ENCODE measurements around the gene RNF208. TPM values are rescaled to one million over a fixed set of nuclear protein-coding genes. Genes with fewer than 3 reads are reported as not detected.

RNF208 gene
- total and polyA plus RNA-seq, 9 of the 15 experiments (the other 6 are each of a cell fraction or from before 2014, with no cell fraction given): 0.15 to 6.9 (median 0.50) TPM; not detected in 2

GRCh38 chr9:137254624-137255447 lies 32.8 kb upstream of the RNF208 start, which contains the start of gene NELFB:
Gene NELFB, plus strand, starts transcription at chr9:137255327.
- Histone ChIP-seq H3K9me1 (ENCODE audit: control insufficient read depth, insufficient read depth, low read length) (no peaks in the 10 kb centered on the region), H3K9me3 (replicated peaks; ENCODE audit: control insufficient read depth, insufficient read depth, low read depth, low read length) (no peaks in the 10 kb centered on the region), H3K79me2 (ENCODE audit: control insufficient read depth, insufficient read depth, low read length) (peaks cover 39% of the 10 kb centered on the region), H3K4me1 (replicated peaks in 1 of 2; ENCODE audit: control insufficient read depth in 2 of 2, insufficient read depth in 2 of 2, low read length in 2 of 2) (peaks cover 13 to 68% of the 10 kb centered on the region in 2 experiments), H3K4me3 (peak within 1 kb of the TSS; percentile 100), H2AFZ (ENCODE audit: low read depth, low read length) (peak within 1 kb of the TSS; percentile 91), H3K4me2 (ENCODE audit: insufficient read depth, low read length) (peak within 1 kb of the TSS; percentile 97), H3K36me3 (ENCODE audit: control insufficient read depth, insufficient read depth, low read length) (peaks cover 29% of the 10 kb centered on the region), H3K9ac (ENCODE audit: insufficient read depth in 1 of 2, low read depth in 2 of 2, low read length in 2 of 2) (peak within 1 kb of the TSS; percentile 90 to 95), H3K27ac (ENCODE audit: extremely low read depth, low read depth, low read length) (peak within 1 kb of the TSS; percentile 84), H3K27me3 (ENCODE audit: control insufficient read depth in 2 of 2, insufficient read depth in 2 of 2, low read length in 2 of 2) (no peaks in the 10 kb centered on the region), H4K20me1 (replicated peaks; ENCODE audit: control insufficient read depth, insufficient read depth, low read length) (no peaks in the 10 kb centered on the region; the same call in 1 of the 2 replicates)
- intact Hi-C loops (cut with micrococcal nuclease): loop anchor here (2.0 kb wide), 2 partner anchors 14 to 22 kb away; partner anchors contain the start of genes TOR4A and TUBB4B
- WGBS (ENCODE audit: insufficient coverage, low coverage, missing lambda C conversion rate): under 1% methylated on average over 68 of the region's 105 CpGs
- in situ Hi-C loops (cut with MboI): no loop called here
- FAIRE-seq (peak; percentile 77), ATAC-seq (peak; percentile 82), DNase-seq (ENCODE audit: extremely low read depth in 1 of 4, low spot score in 3 of 4) (peak; percentile 94 to 99 (median 98))
- ChIA-PET CTCF (ENCODE audit: low intra/inter-chr PET ratio) (interaction anchor here (1.1 kb wide), 1 partner anchor 18 kb away, joined by 3 read pairs; no protein-coding TSS in a partner anchor), POLR2A (interaction anchor here (0.6 to 8.3 kb wide), 8 partner anchors 12 to 395 kb away, joined by 3 to 221 read pairs (median 4); partner anchors contain the start of gene TUBB4B)
- BruUV-seq (replicated peaks): TSS peak; percentile 84
- peak; percentile 84 for TF ChIP-seq PCBP1 (IDR thresholded peaks at IDR 0.05; ENCODE audit: low read depth, low read length, poor library complexity, severe bottlenecking)
- peak in 1 of 2 experiments; percentile 67; a peak in 1 of 4 replicates for TF ChIP-seq TRIM24 (IDR thresholded peaks at IDR 0.05)
- no peak for TF ChIP-seq ZNF184 (CRISPR knock-in tag; IDR thresholded peaks at IDR 0.05)
- TF ChIP-seq, protein P1, sequence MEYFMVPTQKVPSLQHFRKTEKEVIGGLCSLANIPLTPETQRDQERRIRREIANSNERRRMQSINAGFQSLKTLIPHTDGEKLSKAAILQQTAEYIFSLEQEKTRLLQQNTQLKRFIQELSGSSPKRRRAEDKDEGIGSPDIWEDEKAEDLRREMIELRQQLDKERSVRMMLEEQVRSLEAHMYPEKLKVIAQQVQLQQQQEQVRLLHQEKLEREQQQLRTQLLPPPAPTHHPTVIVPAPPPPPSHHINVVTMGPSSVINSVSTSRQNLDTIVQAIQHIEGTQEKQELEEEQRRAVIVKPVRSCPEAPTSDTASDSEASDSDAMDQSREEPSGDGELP (CRISPR knock-in tag; IDR thresholded peaks at IDR 0.05; ENCODE audit: borderline replicate concordance): 0 out of 2 replicates have a peak, but pooled peaks have one; percentile 29
- TF ChIP-seq ZBTB49 (CRISPR knock-in tag; IDR thresholded peaks at IDR 0.05; ENCODE audit: borderline replicate concordance): no peak
- TF ChIP-seq TCFL5 (CRISPR knock-in tag; conservative IDR thresholded peaks at IDR 0.05): no peak
- no peak for TF ChIP-seq GATA2 (CRISPR knock-in tag; IDR thresholded peaks at IDR 0.05)
- TF ChIP-seq POLR2AphosphoS5 (IDR thresholded peaks at IDR 0.05; ENCODE audit: control insufficient read depth, insufficient read depth, low read depth, low read length): peak; percentile 22; the same call in 1 of the 2 replicates
- TF ChIP-seq TFAM (CRISPR knock-in tag; conservative IDR thresholded peaks at IDR 0.05): no peak
- TF ChIP-seq BRCA1 (IDR thresholded peaks at IDR 0.05): no peak
- TF ChIP-seq BRCA1 (CRISPR knock-in tag; IDR thresholded peaks at IDR 0.05): no peak
- no peak for TF ChIP-seq CBX3 (IDR thresholded peaks at IDR 0.05; ENCODE audit: borderline replicate concordance in 1 of 2, low read length in 2 of 2)

Measured in K562 (cell line).